ENCODE measurements around the gene TAF11L2.
"Not testable (repeated sequence)": the region's sequence is repeated elsewhere in the genome, so short reads cannot be mapped to it uniquely, and the experiment has no call there.

Gene TAF11L2

GRCh38 chr5:17497931-17498330 is at the start of gene TAF11L2:
Gene TAF11L2, plus strand, starts transcription at chr5:17498231.
- H3K4me3 Mint-ChIP-seq, ATAC-seq, H3K27ac Mint-ChIP-seq, H3K27me3 Mint-ChIP-seq, DNase-seq, H3K4me1 Mint-ChIP-seq: not testable (repeated sequence)
- peaks cover 5 to 13% of the 10 kb centered on the region in 2 donors for H3K9me3 Mint-ChIP-seq

- no peak for ATAC-seq
- Mint-ChIP-seq H3K4me3 (no peak overlapping the region), H3K4me1 (no peaks in the 10 kb centered on the region), H3K27ac (no peak overlapping the region), H3K27me3 (no peaks in the 10 kb centered on the region), H3K9me3 (peaks cover 12 to 19% of the 10 kb centered on the region in 2 donors)
- DNase-seq: no peak
These were observed 49.2 kb upstream of the TAF11L2 start for GRCh38 chr5:17448877-17449276.

GRCh38 chr5:17452936-17453335 is 45.1 kb upstream of the TAF11L2 start:
- Mint-ChIP-seq H3K27ac (no peak overlapping the region), H3K4me1 (no peaks in the 10 kb centered on the region), H3K4me3 (no peak overlapping the region), H3K9me3 (peaks cover 20 to 24% of the 10 kb centered on the region in 2 donors), H3K27me3 (no peaks in the 10 kb centered on the region)
- no peak for ATAC-seq
- DNase-seq: no peak

GRCh38 chr5:17455942-17456341 is 42.1 kb upstream of the TAF11L2 start:
- Mint-ChIP-seq H3K9me3 (peaks cover 17 to 39% of the 10 kb centered on the region in 2 donors), H3K4me1 (no peaks in the 10 kb centered on the region), H3K27me3 (no peaks in the 10 kb centered on the region), H3K27ac (no peak overlapping the region), H3K4me3 (no peak overlapping the region)
- ATAC-seq (no peak), DNase-seq (no peak)

GRCh38 chr5:17461793-17462192 is 36.2 kb upstream of the TAF11L2 start:
- H3K27ac Mint-ChIP-seq: no peak overlapping the region
- peaks cover 14 to 53% of the 10 kb centered on the region in 2 donors for H3K9me3 Mint-ChIP-seq
- DNase-seq (no peak), ATAC-seq (no peak)
- H3K4me1 Mint-ChIP-seq: no peaks in the 10 kb centered on the region
- H3K4me3 Mint-ChIP-seq: no peak overlapping the region
- no peaks in the 10 kb centered on the region for H3K27me3 Mint-ChIP-seq

GRCh38 chr5:17463653-17464052 is 34.4 kb upstream of the TAF11L2 start:
- Mint-ChIP-seq H3K9me3 (peaks cover 10 to 46% of the 10 kb centered on the region in 2 donors), H3K4me3 (no peak overlapping the region), H3K4me1 (no peaks in the 10 kb centered on the region), H3K27ac (no peak overlapping the region), H3K27me3 (no peaks in the 10 kb centered on the region)
- DNase-seq: no peak
- ATAC-seq: no peak

- Mint-ChIP-seq H3K27ac (no peak overlapping the region), H3K27me3 (no peaks in the 10 kb centered on the region), H3K9me3 (no peaks in the 10 kb centered on the region), H3K4me1 (no peaks in the 10 kb centered on the region), H3K4me3 (no peak overlapping the region)
- no peak for ATAC-seq
- DNase-seq: no peak
These were observed 28.0 kb upstream of the TAF11L2 start for GRCh38 chr5:17470064-17470463.

GRCh38 chr5:17475064-17475463 is 23.0 kb upstream of the TAF11L2 start:
- not testable (repeated sequence) for ATAC-seq, DNase-seq, H3K27me3 Mint-ChIP-seq, H3K4me3 Mint-ChIP-seq, H3K4me1 Mint-ChIP-seq, H3K9me3 Mint-ChIP-seq, H3K27ac Mint-ChIP-seq

GRCh38 chr5:17477043-17477442 is 21.0 kb upstream of the TAF11L2 start:
- H3K4me3 Mint-ChIP-seq: no peak overlapping the region
- ATAC-seq: no peak

GRCh38 chr5:17477573-17478265 is 20.3 kb upstream of the TAF11L2 start:
- no peaks in the 10 kb centered on the region for H3K27me3 Mint-ChIP-seq
- no peak overlapping the region for H3K4me3 Mint-ChIP-seq
- no peaks in the 10 kb centered on the region for H3K9me3 Mint-ChIP-seq
- ATAC-seq: no peak
- H3K4me1 Mint-ChIP-seq: no peaks in the 10 kb centered on the region
- DNase-seq: no peak
- H3K27ac Mint-ChIP-seq: no peak overlapping the region

More at GRCh38 chr5:17477043-17477442, 21.0 kb upstream of the TAF11L2 start:
- H3K27ac Mint-ChIP-seq: no peak overlapping the region
- H3K4me1 Mint-ChIP-seq: no peaks in the 10 kb centered on the region
- no peak for DNase-seq
- no peaks in the 10 kb centered on the region for H3K27me3 Mint-ChIP-seq
- no peaks in the 10 kb centered on the region for H3K9me3 Mint-ChIP-seq

- Mint-ChIP-seq H3K27me3 (no peaks in the 10 kb centered on the region), H3K4me1 (no peaks in the 10 kb centered on the region), H3K9me3 (peaks cover 0 to 7% of the 10 kb centered on the region in 2 donors), H3K27ac (no peak overlapping the region), H3K4me3 (no peak overlapping the region)
- DNase-seq: no peak
- no peak for ATAC-seq
These were observed 16.7 kb upstream of the TAF11L2 start for GRCh38 chr5:17481378-17481777.

- Mint-ChIP-seq H3K4me3 (no peak overlapping the region), H3K4me1 (no peaks in the 10 kb centered on the region), H3K27me3 (no peaks in the 10 kb centered on the region), H3K9me3 (peaks cover 0 to 9% of the 10 kb centered on the region in 2 donors), H3K27ac (no peak overlapping the region)
- ATAC-seq: no peak
- no peak for DNase-seq
These were observed 15.2 kb upstream of the TAF11L2 start for GRCh38 chr5:17482790-17483189.

GRCh38 chr5:17486464-17487173 is 11.4 kb upstream of the TAF11L2 start:
- H3K27ac Mint-ChIP-seq, ATAC-seq, DNase-seq, H3K4me1 Mint-ChIP-seq, H3K27me3 Mint-ChIP-seq, H3K9me3 Mint-ChIP-seq, H3K4me3 Mint-ChIP-seq: not testable (repeated sequence)

GRCh38 chr5:17487174-17487512 is 10.9 kb upstream of the TAF11L2 start:
- DNase-seq (no peak), ATAC-seq (no peak)
- Mint-ChIP-seq H3K4me1 (no peaks in the 10 kb centered on the region), H3K4me3 (no peak overlapping the region), H3K9me3 (peaks cover 0 to 12% of the 10 kb centered on the region in 2 donors), H3K27ac (no peak overlapping the region), H3K27me3 (no peaks in the 10 kb centered on the region)

- H3K27ac Mint-ChIP-seq, ATAC-seq, H3K27me3 Mint-ChIP-seq, H3K4me1 Mint-ChIP-seq, DNase-seq, H3K4me3 Mint-ChIP-seq: not testable (repeated sequence)
- peaks cover 7 to 15% of the 10 kb centered on the region in 2 donors for H3K9me3 Mint-ChIP-seq
These were observed 6.8 kb upstream of the TAF11L2 start for GRCh38 chr5:17491257-17491656.

- no peak for DNase-seq
These were observed 5.3 kb upstream of the TAF11L2 start for GRCh38 chr5:17492770-17493169.

More at GRCh38 chr5:17492770-17493169, 5.3 kb upstream of the TAF11L2 start:
- Mint-ChIP-seq H3K27me3 (no peaks in the 10 kb centered on the region), H3K4me1 (no peaks in the 10 kb centered on the region), H3K4me3 (no peak overlapping the region), H3K9me3 (peaks cover 7 to 13% of the 10 kb centered on the region in 2 donors), H3K27ac (no peak overlapping the region)
- ATAC-seq: no peak
